HG02610 (cell line): ENCODE results near the gene RABL6.
"Not testable (repeated sequence)": the region's sequence is repeated elsewhere in the genome, so short reads cannot be mapped to it uniquely, and the experiment has no call there.

Source experiments
- ATAC-seq: cut with Tn5 transposase; IDR thresholded peaks from one replicate; pipeline ENCODE4 v1.9.1; 2021; ENCODE audit warnings: mild to moderate bottlenecking, moderate library complexity; ENCODE audit not compliant: unreplicated experiment

RABL6 gene

DNA sequence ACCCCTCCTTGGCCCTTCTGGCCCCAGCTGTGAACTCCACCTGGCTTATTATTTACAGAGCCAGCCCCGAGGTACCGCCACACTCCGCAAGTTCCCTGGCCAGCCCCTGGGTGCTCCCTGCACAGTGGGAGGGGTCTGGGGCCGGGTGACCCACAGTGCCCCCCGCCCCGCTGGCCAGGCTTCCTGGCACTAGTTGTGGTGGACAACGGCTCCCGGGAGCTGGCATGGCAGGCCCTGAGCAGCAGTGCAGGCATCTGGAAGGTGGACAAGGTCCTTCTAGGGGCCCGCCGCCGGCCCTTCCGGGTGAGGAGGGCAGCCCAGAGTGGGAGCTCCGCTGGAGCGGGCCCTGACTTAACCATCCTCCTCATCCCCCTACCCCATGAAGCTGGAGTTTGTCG lies 48.3 kb downstream of the RABL6 start:
- no peak for ATAC-seq

DNA sequence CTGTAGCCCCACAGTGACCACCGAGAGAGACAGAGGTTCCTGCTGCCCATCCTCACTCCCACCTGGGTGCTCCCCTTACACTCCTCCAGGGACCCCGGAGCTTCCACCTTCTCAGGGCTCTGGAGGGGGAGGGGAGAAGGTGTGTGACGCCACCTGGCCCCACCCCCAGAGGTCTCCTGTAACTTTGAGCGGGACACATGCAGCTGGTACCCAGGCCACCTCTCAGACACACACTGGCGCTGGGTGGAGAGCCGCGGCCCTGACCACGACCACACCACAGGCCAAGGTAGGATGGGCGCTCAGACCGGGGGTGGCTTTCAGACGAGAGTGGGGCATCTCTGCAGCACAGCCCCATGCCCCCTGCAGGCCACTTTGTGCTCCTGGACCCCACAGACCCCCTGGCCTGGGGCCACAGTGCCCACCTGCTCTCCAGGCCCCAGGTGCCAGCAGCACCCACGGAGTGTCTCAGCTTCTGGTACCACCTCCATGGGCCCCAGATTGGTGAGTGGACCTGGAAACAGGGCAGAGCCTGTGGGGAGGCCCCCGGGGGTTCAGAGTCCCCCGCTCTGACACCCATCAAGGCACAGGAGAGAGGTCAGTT lies 48.9 kb downstream of the RABL6 start:
- ATAC-seq, result no peak

- no peak for ATAC-seq
Measured at GRCh38 chr9:136857166-136857565, 49.4 kb downstream of the RABL6 start.

- ATAC-seq, result no peak
Measured at GRCh38 chr9:136857581-136858412, 50.0 kb downstream of the RABL6 start.

GRCh38 chr9:136858452-136858843 lies 50.7 kb downstream of the RABL6 start:
- no peak for ATAC-seq

- no peak for ATAC-seq
Measured at GRCh38 chr9:136858844-136859757, 51.4 kb downstream of the RABL6 start.

- no peak for ATAC-seq
Measured at GRCh38 chr9:136860529-136860928, 52.8 kb downstream of the RABL6 start.

DNA sequence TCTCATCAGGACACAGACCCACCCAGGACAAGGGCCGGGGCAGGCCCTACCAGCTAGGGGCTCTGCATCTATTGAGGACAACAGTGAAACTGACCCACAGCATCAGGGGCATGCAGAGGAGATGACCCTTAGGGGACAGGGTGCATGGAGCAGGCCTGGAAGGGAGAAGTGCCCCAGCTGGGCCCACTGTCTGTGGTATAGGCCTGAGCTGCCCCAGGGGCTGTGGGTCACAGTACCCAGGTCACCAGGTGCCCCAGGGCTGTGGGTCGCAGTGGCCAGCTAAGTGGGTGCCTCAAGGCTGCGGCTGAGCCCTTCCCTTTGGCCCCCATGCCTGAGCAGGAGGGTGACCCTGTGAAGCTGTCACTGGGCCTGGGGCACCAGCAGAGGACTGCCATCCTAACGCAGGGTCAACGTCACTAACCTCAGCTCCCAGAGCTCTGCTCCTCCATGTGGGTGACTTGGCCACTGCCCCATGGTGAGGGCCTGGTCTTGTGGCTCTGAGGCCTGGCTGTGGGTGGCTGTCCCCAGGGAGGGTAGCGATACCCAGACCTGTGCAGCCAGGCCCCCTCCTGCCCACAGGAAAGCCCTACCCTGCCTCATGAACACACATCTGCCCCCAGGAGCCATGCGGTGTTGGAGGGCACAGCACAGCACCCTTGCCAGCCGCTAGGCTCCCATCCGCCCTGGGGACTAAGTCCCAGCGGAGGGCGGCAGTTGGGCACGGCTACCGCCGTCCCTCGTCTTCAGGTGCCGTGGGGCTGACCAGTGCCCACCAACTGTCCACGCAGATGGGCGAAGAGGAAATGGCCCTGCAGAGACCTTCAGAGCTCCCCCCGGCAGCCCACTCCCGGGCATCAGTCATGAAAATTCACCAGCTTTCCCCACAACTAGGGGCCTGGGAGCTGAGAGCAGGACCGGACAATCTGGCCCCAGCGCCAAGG lies 53.5 kb downstream of the RABL6 start:
- ATAC-seq, result no peak

- no peak for ATAC-seq
Measured at GRCh38 chr9:136861874-136862457, 54.2 kb downstream of the RABL6 start.

DNA sequence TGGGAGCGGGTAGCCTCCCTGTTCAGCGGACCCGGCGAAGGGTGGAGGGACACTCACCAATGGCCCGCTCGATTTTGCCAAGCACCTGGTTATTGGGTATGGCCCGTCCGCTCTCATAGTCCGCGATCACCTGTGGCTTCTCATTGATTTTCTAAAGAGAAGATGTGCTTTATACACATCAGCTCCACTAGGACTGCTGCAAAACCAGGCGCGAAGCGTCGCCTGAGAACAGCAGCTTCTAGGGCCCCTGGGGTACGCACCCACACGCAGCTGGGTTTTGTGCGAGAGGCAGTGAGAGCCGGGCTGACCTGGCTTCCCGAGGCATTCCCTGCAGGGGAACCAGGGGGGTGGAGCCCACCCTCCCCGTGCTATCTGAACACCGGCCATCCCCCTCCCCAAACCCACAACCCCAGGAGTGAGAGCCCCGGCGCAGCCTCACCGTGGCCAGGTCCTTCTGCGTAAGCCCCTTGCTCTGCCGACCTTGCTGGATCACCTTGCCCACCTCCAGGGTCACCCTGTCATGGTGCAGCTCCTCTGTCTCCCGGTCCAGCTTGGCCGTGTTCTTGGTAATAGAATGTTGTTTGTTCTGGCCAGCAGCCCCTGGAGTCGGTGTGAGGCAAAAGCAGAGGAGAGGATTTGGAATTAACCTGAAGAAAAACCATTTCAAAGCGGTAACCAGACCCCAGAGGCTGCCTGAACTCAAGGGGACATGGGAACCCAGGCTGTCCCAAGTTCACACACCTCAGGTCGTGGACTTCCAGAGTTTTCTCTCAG lies 55.3 kb downstream of the RABL6 start:
- no peak for ATAC-seq

GRCh38 chr9:136863623-136864273 lies 56.0 kb downstream of the RABL6 start:
- no peak for ATAC-seq

- ATAC-seq, result no peak
Measured at GRCh38 chr9:136865041-136865767, 57.5 kb downstream of the RABL6 start.

GRCh38 chr9:136865768-136866103 lies 58.0 kb downstream of the RABL6 start:
- ATAC-seq, result no peak

DNA sequence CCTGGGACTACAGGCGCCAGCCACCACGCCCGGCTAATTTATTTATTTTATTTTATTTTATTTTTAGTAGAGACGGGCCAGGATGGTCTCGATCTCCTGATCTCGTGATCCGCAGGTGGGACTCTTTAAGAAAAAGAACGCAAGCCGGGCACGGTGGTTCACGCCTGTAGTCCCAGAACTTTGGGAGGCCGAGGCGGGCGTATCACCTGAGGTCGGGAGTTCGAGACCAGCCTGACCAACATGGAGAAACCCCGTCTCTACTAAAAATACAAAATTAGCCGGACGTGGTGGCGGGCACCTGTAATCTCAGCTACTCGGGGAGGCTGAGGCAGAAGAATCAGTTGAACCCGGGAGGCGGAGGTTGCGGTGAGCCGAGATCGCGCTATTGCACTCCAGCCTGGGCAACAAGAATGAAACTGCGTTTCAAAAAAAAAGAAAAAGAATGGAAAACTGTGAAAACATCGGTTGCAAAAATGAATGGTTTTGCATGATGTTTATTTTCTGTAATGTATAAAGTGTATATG lies 59.2 kb downstream of the RABL6 start:
- ATAC-seq, result not testable (repeated sequence)

- no peak for ATAC-seq
Measured at GRCh38 chr9:136867480-136867879, 59.7 kb downstream of the RABL6 start.

DNA sequence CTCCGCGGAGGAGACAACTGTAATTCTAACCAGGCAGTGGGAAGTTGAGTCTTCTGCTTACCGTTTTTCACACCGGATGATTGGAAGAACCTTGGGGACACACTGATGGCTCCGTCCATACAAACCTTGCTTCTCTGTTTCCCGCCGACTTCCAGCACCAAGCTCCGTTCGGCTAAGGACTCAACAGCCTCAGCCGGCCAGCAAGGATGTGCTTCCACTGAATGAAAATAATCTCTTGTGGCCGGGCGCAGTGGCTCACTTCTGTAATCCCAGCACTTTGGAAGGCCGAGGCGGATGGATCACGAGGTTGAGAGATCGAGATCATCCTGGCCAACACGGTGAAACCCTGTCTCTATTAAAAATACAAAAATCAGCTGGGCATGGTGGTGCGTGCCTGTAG lies 60.2 kb downstream of the RABL6 start:
- ATAC-seq, result no peak

- ATAC-seq, result no peak
Measured at GRCh38 chr9:136868644-136869043, 60.9 kb downstream of the RABL6 start.

GRCh38 chr9:136869611-136870010 lies 61.9 kb downstream of the RABL6 start:
- ATAC-seq, result not testable (repeated sequence)
